ENCODE data around the gene TTC36. TPM values are rescaled to one million over a fixed set of nuclear protein-coding genes. Genes with fewer than 3 reads are reported as not detected.

Gene TTC36
- total and polyA plus RNA-seq, 2 of the 13 experiments (the other 11 are each of a cell fraction or from before 2014, with no cell fraction given): 0.13 to 0.40 TPM

DNA sequence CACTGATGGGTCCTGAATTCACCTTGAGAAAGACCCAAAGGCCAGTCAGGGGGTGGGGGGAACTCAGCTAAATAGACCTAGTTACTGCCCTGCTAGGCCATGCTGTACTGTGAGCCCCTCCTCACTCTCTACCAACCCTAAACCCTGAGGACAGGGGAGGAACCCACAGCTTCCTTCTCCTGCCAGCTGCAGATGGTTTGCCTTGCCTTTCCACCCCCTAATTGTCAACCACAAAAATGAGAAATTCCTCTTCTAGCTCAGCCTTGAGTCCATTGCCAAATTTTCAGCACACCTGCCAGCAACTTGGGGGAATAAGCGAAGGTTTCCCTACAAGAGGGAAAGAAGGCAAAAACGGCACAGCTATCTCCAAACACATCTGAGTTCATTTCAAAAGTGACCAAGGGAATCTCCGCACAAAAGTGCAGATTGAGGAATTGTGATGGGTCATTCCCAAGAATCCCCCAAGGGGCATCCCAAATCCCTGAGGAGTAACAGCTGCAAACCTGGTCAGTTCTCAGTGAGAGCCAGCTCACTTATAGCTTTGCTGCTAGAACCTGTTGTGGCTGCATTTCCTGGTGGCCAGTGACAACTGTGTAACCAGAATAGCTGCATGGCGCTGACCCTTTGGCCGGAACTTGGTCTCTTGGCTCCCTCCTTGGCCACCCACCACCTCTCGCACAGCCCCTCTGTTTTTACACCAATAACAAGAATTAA is 2.4 kb upstream of the TTC36 start (continued):
- TF ChIP-seq ETV6 (CRISPR knock-in tag; conservative IDR thresholded peaks at IDR 0.05) (no peak), ZNF180 (CRISPR knock-in tag; IDR thresholded peaks at IDR 0.05; ENCODE audit: borderline replicate concordance, low read depth) (no peak), ZNF335 (CRISPR knock-in tag; IDR thresholded peaks at IDR 0.05) (no peak), ZFP36 (IDR thresholded peaks at IDR 0.05; ENCODE audit: borderline replicate concordance, low read depth, low read length, partially characterized antibody) (no peak), POLR2G (IDR thresholded peaks at IDR 0.05; ENCODE audit: low read depth, low read length) (no peak)

DNA sequence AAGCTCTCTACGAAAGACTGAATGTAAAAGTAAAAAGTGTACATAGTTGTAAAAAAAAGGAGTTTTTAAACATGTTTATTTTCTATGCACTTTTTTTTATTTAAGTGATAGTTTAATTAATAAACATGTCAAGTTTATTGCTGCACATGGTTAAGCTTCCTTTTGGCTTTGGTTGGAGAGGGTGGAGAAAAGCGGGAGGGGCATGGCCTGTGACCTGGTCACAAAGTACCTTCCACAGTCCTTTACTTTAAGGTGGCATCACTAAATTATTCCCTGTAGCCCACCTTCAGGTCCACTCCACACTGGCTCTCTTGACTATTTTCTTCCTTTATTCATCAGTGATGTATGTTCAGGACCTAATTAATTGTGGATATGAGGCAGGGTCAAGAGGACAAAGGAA is 586 bp upstream of the TTC36 start:
- BruUV-seq (replicated peaks): no TSS peak
- Histone ChIP-seq H3K79me2 (ENCODE audit: insufficient read depth, low read length) (no peaks in the 10 kb centered on the region), H3K4me3 (replicated peaks in 1 of 3; ENCODE audit: insufficient read depth in 1 of 3, low read depth in 2 of 3, low read length in 3 of 3) (no peak overlapping the region), H3K4me1 (ENCODE audit: insufficient read depth, low read length) (peaks cover 33% of the 10 kb centered on the region), H3K36me3 (replicated peaks in 1 of 2; ENCODE audit: control insufficient read depth in 1 of 2, insufficient read depth in 2 of 2, low read length in 2 of 2) (peaks cover 12 to 16% of the 10 kb centered on the region in 2 experiments), H3K4me2 (ENCODE audit: low read depth, low read length) (no peak overlapping the region), H4K20me1 (ENCODE audit: insufficient read depth, low read length) (no peaks in the 10 kb centered on the region), H3K27ac (ENCODE audit: extremely low read length, insufficient read depth, low read length) (no peak overlapping the region), H3K9ac (ENCODE audit: insufficient read depth, low read depth, low read length) (no peak overlapping the region), H3K27me3 (ENCODE audit: control insufficient read depth in 1 of 2, insufficient read depth in 2 of 2, low read length in 2 of 2) (no peaks in the 10 kb centered on the region; a peak in 1 of 5 replicates), H3K9me3 (ENCODE audit: low read length) (no peaks in the 10 kb centered on the region), H2AFZ (ENCODE audit: low read length) (no peak overlapping the region)
- intact Hi-C loops (cut with micrococcal nuclease; ENCODE audit: unreplicated experiment) (no loop called here), in situ Hi-C loops (cut with HindIII; ENCODE audit: extremely low pct_ligation_motif_present, low pct_unique_long_range_greater_than_20kb) (no loop called here)
- ChIA-PET CTCF (ENCODE audit: low intra/inter-chr PET ratio, low total read pairs) (no interaction called here), POLR2A (no interaction called here)
- TF ChIP-seq CBX2 (IDR thresholded peaks at IDR 0.05; ENCODE audit: low read depth, low read length) (no peak), CBX2 (CRISPR knock-in tag; IDR thresholded peaks at IDR 0.05; ENCODE audit: low read depth) (no peak), ZNF780A (CRISPR knock-in tag; IDR thresholded peaks at IDR 0.05) (no peak), POLR2G (IDR thresholded peaks at IDR 0.05; ENCODE audit: low read depth, low read length) (no peak), U2AF2 (IDR thresholded peaks at IDR 0.05; ENCODE audit: low read depth, low read length) (no peak), ZNF460 (CRISPR knock-in tag; IDR thresholded peaks at IDR 0.05; ENCODE audit: borderline replicate concordance) (no peak), ZNF160 (CRISPR knock-in tag; IDR thresholded peaks at IDR 0.05) (no peak), SCMH1 (CRISPR knock-in tag; IDR thresholded peaks at IDR 0.05; ENCODE audit: borderline replicate concordance) (no peak), SKI (IDR thresholded peaks at IDR 0.05; ENCODE audit: partially characterized antibody) (no peak), NR2F6 (IDR thresholded peaks at IDR 0.05) (no peak), NR2F6 (CRISPR knock-in tag; IDR thresholded peaks at IDR 0.05) (no peak), RAD21 (CRISPR knock-in tag; IDR thresholded peaks at IDR 0.05) (no peak), SOX6 (IDR thresholded peaks at IDR 0.05) (no peak), SOX6 (CRISPR knock-in tag; IDR thresholded peaks at IDR 0.05) (no peak), MBD4 (IDR thresholded peaks at IDR 0.05; ENCODE audit: borderline replicate concordance, low read length) (no peak), MED1 (CRISPR knock-in tag; IDR thresholded peaks at IDR 0.05) (no peak), SMAD9 (CRISPR knock-in tag; IDR thresholded peaks at IDR 0.05) (no peak), KDM1A (CRISPR knock-in tag; IDR thresholded peaks at IDR 0.05) (no peak), RFX1 (IDR thresholded peaks at IDR 0.05) (no peak), ZBTB1 (CRISPR knock-in tag; IDR thresholded peaks at IDR 0.05; ENCODE audit: borderline replicate concordance) (no peak), MEIS2 (CRISPR knock-in tag; IDR thresholded peaks at IDR 0.05) (no peak)
- TF ChIP-seq, protein P1, sequence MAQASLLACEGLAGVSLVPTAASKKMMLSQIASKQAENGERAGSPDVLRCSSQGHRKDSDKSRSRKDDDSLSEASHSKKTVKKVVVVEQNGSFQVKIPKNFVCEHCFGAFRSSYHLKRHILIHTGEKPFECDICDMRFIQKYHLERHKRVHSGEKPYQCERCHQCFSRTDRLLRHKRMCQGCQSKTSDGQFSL (CRISPR knock-in tag; IDR thresholded peaks at IDR 0.05): no peak
- TF ChIP-seq, protein P2, sequence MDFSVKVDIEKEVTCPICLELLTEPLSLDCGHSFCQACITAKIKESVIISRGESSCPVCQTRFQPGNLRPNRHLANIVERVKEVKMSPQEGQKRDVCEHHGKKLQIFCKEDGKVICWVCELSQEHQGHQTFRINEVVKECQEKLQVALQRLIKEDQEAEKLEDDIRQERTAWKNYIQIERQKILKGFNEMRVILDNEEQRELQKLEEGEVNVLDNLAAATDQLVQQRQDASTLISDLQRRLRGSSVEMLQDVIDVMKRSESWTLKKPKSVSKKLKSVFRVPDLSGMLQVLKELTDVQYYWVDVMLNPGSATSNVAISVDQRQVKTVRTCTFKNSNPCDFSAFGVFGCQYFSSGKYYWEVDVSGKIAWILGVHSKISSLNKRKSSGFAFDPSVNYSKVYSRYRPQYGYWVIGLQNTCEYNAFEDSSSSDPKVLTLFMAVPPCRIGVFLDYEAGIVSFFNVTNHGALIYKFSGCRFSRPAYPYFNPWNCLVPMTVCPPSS (IDR thresholded peaks at IDR 0.05): no peak
- ATAC-seq (no peak), FAIRE-seq (peak; percentile 15), DNase-seq (ENCODE audit: low spot score) (no peak)
- 85% methylated on average over 2 of the region's 2 CpGs for WGBS (ENCODE audit: low lambda C conversion rate)

Data from HepG2 (cell line).